Stimulated activated CD8-positive, alpha-beta memory T cell treated with anti-CD3 and anti-CD28 coated beads, Interleukin-4, amount 100 ng/mL, for 1 hour (primary cell): ENCODE data around the gene KRTAP21-3.
"Not testable (repeated sequence)": the region's sequence is repeated elsewhere in the genome, so short reads cannot be mapped to it uniquely, and the experiment has no call there.

Experiments
- DNase-seq, 2 donors: peaks; one replicate each; pipeline ENCODE4 v3.0.0-alpha.2; 2020; ENCODE audit warnings: low read depth in 2 of 2, low spot score in 1 of 2

The KRTAP21-3 gene, protein sequence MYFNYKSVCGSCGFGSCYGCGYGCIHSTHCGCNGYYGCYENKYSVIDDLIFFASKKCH

DNA sequence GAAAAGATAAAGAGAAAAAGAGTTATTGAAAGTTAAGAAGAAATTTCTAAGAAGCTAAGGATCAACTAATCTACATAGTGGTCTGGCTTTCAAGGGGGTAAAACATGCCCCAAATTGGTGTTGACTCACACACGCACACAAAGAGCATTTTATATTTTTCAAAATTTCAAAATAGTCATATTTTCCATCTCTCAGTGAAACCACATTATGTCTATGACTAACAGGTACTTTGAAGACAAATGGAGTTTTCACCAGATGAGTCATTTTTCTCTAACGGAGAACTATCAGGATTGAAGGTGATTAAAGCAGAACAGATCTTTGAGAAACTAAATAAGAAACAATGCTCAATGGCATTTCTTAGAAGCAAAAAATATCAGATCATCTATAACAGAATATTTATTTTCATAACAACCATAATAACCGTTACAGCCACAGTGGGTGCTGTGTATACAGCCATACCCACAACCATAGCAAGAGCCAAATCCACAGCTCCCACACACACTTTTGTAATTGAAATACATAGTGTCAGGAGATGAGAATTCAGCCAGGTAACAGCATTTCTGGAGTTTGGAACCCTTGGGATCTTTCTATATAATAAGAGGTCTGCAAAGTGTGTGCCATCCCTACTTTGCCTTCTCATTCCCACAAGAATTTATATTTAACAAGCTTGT lies at the start of gene KRTAP21-3:
TSS of gene KRTAP21-3 (minus strand) at position 539 of the 671 bp plus-strand sequence. CDS start at position 521, 18 bp downstream.
- no peak for DNase-seq

DNA sequence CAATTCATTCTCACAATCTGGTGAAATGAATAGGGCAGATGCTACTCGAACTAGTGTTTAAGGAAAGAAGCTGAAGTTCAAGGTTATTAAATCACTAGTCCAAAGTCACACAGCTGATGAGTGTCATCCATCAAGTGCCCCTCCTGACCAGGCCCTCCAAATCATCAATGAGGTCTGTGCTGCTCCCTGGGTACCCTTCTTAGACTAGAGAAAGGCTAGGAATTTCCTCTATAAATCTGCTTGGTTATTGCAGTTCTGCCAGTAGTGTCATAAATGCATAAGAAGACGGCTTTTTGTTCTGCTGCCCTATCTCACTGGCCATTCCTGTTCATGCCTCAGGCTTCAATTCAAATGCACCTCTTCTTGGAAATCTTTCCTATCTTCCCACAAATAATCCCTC lies 42.2 kb upstream of the KRTAP21-3 start:
- no peak for DNase-seq

DNA sequence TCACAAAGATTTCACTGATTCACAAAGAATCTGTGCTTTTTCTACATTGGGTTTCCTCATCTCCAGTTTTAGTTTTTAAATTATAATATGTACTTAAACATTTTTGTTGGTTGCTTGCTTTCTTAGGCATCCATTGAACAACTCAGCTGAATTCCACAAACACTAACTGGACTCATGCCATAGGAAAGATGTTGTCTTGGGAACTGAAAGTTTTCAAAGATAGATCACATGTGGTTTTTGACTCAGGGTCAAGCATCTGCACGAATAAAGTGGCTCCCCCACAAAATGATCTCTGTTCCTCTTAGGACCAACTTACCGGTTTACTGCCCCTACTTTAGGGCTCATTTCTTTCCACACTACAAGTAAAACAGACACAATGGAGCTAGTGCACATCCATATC lies 39.7 kb upstream of the KRTAP21-3 start:
- no peak for DNase-seq

DNA sequence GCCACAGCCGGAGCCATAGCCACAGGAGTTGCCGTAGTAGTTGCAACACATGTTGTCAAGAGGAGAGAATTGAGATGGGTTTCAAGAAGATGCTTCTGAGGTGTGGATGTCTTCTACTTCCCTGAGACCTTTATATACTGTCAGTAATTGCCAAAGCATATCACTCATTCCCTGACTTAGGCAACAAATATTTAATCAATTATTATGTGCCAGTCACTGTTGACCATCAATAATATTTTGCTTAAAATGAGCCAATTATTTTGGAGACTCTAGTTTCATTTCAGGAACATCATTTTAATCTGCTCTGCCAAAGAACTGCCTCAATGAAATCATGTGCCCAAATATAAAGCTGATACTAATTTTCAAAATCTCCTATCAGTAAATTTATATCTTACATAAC lies 36.8 kb upstream of the KRTAP21-3 start, which contains the start of gene KRTAP21-1:
TSS of gene KRTAP21-1 (minus strand) at position 101 of the 400 bp plus-strand sequence. CDS start at position 51, 50 bp downstream.
- not testable (repeated sequence) for DNase-seq

DNA sequence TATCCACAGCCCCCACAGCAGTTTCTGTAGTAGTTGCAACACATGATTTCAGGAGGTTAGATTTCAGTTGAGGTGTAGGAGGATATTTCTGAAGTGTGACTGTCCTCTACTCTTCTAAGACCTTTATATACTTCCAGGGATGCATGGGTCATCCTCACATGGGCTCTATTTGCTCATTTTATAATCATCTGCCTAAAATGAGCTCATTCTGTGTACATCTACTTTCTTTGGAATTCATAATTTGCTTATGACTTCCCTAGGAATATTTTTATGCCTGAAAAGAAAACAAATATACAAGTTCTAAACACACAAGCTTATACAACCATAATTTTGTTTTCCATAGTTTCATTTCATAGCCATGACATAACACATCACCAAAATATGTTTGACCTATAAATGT lies 28.6 kb upstream of the KRTAP21-3 start, which contains the start of gene KRTAP21-2:
TSS of gene KRTAP21-2 (minus strand) at position 101 of the 400 bp plus-strand sequence. CDS start at position 44, 57 bp downstream.
- DNase-seq: no peak

DNA sequence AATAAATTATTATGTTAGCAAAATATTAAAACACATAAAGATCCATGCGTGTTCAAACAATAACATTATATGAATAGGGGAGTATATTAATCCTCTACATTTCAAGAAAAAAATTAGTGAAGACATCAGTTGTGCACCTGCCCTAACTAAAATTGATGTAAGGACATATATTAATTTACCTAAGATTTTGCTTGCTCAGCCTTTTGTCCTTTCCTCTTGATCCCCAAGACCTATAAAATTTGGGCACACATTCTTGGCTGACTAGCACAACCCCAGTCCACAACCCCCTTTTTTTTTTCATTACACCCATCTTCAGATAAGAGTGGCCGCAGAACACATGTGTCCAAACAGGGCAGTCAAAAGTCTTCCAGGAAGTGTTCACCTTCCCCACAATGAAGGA lies 21.9 kb upstream of the KRTAP21-3 start:
- DNase-seq: no peak

DNA sequence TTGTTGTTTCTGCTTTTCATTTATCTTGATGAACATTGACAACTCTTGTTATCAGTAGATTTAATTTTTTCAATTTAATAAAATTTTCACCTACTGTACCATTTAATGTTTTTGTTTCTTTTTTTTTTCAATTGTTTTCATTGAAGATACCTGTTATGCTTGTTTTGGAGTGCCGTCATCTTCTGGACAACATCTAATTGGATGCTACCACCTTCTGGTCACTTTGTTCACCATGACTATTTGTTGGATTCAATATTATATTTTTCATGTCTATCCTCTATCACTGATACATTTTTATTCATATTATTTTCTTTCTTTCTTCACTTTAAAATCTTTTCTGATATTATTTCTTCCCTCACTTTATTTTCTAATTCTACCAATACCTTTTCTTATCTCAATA lies 14.4 kb upstream of the KRTAP21-3 start:
- DNase-seq: no peak

DNA sequence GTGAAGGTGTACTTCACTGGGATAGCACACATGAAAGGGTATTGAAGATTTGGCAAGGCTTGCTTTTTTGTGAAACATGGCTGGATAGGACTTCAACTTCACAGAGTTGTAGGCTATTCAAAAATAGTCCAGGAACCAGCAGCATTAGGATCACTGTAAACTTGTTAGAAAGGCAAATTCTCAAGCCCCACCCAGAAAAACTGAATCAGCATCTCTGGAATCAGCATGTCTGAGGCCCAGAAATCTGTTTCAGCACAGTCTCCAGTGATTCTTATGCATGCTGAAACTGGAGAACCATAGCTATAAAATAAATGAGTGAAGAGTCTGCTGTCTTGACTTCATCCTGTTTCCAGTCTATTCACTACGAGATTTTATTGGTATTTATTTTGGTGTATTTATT lies 8.1 kb upstream of the KRTAP21-3 start:
- DNase-seq: no peak

DNA sequence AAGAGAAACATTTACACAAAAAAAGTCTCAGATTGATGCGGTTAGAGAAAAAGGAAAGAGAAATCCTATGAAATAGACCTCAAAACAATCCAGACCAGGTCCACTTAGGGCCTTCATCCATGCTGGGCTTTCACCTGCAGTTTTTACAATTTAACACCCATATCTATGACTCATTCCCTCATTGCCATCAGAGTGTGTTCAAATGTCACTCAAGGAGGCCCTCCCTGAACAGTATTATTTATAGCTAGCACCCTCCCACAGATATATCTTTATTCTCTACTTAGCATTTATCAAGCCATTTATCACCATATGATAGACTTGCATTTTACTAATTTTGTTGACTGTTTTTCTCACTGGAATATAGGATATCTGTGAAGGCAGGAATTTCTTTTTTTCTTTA lies 824 bp upstream of the KRTAP21-3 start:
- DNase-seq: no peak

DNA sequence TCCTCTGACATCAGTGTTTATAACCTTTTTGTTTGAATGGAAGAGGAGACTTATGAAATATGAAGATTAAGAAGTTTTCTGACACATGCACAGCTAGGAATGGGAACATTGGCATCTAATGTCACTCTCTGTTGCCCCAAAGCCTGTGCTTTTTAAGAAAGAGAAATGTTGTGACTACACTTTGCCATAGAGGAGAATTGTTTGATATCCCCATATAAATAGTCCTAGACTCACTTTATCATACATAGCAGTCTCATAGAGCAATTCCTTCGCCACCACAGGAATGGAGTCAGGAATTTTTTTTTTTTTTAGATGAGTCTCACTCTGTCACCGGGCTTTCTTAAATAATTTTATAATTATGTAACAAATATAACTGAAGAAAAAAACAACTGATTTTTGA lies 1.5 kb downstream of the KRTAP21-3 start:
- no peak for DNase-seq

DNA sequence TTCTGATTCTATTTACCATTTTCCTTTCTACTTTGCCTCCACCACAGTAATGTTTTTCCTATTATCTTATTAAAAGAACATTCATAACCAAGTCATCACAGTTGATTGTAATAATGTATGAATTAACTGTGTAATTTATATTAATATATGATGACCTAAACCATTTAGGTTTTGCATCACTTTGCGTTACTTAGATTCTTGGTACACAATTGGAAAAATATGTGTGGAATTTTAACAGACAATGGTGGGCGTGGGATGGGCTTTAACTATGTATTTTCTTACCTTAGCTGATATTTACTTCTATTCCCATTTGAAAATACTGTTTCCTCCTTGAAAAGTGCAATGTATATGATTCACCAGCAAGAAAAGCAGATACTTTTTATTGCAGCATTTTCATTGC lies 3.6 kb downstream of the KRTAP21-3 start:
- DNase-seq: no peak

DNA sequence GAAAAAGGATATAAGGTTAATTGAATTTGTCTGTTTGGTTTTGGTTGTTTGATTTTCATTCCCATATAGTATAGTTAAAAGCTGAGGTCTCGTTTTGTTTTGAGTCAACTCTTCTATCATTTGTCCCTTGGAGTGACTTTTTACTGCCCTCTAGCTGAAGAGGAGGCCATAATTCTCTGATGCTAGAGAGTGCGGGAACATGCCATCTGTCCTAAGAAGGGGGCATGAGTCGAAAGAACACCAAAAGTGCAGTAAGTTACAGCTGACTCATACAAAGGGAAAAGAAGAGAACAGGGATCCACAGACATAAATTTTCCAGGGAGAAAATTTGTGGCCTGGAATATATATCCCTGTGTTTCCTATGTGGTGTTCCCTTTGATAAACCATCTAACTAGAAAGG lies 4.1 kb downstream of the KRTAP21-3 start:
- DNase-seq: no peak

DNA sequence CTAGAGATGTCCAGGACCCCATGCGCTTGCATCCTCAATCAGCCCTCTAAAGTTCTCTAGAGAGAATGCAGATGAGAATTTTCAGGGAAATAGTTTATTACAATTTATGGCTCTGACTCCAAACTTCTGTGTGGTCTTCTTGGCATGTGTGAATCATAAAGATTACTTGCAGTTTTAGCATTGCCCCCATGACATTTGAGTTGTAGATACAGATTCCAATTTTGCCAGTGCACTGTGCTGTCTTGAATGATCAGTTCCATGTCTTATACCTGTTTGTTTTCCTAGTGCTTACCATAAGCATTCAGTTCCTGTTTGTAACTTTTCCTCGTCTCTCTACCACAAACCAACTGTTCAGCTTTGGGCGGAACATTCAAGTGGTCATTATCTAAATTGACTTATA lies 4.8 kb downstream of the KRTAP21-3 start:
- no peak for DNase-seq

DNA sequence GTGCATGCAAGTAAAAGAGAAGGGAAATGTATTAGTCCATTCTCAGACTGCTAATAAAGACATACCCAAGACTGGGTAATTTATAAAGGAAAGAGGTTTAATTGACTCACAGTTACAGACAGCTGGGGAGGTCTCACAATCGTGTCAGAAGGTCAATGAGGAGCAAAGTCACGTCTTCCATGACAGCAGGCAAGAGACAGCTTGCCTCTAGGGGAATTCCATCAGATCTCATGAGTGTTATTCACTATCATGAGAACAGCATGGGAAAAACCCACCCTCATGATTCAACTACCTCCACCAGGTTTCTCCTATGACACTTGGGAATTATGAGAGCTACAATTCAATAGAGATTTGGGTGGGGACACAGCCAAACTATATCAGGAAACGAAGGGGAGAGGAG lies 8.1 kb downstream of the KRTAP21-3 start:
- no peak for DNase-seq

DNA sequence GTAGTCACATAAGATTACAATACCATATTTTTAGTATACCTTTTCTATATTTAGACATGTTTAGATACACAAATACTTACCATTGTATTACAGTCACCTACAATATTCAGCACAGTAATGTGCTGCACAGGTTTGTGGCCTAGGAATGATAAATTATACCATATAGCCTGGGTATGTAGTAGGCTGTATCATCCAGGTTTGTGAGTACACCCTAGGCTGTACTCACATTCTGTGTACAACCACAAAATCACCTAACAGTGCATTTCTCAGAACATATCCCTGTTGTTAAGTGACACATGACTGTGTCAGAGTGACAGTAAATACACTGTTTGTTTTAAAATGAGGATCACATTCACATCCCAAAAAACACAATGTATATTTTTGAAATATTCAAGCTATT lies 11.2 kb downstream of the KRTAP21-3 start:
- DNase-seq: no peak

DNA sequence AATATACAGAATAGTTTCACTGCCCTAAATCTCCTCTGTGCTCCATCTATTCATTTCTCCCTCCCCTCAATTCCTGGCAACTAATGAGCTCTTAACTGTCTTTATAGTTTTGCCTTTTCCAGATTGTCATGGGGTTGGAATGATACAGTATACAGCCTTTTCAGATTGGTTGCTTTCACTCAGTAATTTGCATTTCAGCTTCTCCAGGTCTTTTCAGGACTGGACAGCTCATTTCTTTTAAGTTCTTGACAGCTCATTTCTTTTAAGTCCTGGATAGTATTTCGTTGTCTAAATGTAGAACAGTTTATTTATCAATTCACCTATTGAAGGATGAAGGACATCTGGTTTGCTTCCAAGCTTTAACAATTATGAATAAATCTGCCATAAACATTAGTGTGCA lies 22.6 kb downstream of the KRTAP21-3 start:
- DNase-seq: no peak

DNA sequence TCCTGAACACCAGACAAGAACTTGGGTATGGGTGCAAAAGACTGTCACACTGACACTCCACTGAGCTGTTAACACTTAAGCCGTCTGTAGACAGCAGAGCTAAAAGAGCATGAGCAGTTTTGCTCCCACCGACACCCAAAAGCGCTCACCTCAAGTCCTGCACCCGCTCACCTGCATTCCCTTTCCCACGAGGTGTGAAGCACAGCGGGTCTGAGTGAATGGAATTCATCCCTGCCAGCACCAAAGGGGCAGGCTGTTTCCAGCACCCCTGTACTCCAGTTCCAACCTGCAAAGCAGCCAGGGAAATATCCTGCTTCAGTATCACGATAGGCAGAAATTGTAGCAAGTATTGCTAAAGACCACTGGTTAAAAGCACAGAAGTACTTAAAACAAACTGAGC lies 28.8 kb downstream of the KRTAP21-3 start:
- DNase-seq: no peak

DNA sequence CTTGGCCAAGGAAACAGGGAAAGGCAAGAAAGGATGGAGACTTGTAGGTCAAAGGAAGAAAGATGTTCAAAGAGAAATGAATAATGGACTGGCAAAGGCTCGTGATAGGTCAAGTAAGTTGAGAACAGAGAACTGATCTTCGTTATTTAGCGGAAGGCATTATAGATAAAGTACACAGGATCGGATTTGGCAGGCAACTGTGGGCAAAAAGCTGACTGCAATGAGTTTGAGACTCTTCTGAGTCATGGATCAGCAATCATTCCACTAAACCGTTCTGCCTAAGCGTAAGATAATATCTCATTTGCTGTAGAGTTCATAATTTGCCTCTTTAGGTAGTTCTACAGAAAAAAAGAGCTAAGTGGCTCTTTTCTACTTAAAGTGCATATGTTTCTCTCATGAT lies 34.1 kb downstream of the KRTAP21-3 start:
- no peak for DNase-seq

DNA sequence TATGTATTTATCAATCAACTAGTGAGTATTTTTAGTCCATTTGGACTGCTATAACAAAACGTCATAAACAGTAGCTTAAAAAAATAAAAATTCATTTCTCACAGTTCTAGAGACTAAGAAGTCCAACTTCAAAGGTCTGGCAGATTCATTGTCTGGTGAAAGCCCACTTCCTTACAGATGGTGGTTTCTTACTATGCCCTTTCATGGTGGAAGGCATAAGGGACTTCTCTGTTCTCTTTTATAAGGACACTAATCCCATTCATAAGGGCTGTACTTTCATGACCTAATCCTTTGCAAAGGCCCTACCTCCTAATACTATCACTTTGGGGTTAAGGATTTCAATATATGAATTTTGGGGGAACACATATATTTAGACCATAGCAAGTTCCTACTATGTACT lies 38.0 kb downstream of the KRTAP21-3 start:
- DNase-seq: no peak

DNA sequence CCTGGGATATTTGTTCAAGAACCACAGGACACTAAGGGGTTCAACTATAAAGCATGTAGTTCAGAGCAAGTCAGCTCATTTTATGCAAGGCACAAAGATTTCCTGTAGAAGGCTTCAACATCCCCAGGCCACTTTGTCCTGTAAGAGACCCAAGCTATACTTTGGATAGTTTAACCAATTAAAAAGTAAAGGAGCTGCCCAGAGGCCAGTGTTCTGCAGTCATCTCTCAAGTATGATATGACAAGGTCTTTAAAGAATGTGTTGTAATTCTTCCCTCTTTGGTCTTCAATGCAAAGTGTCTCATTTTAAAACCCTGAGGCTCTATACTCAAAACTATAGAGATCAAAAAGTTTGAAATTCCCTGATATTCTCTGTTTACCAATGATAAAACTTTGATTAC lies 41.8 kb downstream of the KRTAP21-3 start:
- DNase-seq: no peak

DNA sequence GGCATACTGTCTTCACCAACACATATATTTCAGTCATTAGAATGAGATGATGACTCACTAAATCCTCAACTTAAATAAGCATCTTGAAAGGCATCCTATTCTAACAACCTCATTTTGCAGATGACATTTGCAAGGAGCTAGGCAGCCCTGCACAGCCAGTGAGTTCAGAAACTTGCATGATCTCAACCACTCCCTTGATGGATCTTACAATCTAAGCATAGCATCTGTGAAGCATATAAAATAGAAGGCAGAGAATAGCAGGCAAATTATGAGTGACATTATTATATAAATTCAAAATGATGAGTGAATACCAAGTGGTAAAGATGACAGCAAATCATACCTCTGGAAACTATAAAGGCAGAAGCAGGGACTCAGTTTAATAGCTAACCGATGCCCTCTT lies 44.3 kb downstream of the KRTAP21-3 start:
- DNase-seq: no peak

DNA sequence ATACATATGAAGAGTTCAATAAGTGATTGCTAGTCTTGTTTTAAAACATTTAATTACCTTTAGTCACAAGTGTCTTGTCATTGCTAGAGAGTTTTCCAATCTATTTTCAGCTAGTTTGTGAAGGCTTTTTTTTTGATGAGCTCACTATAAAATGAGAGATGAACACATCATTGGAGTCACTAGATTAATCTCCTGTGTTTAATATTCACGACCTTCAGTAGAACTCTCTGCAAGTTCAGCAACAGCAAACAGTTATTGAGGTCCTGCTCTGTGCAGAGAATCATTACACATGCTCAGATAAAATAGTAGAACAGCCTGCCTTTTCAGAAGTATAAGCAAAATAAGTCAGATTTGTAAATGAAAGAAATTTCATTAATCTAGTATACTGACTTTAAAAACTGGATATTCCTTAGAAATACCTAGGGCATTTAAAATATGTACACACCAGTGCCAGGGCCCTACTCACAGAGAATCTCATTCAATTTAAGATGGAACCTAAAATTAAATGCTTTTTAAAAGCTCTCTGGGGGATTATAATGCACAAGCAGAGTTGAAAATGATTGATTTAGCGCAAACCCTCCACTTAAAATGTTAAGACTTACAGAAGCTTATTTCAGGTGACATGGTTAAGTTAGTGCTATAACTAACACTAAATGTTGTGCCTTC lies 45.5 kb downstream of the KRTAP21-3 start:
- DNase-seq: no peak

DNA sequence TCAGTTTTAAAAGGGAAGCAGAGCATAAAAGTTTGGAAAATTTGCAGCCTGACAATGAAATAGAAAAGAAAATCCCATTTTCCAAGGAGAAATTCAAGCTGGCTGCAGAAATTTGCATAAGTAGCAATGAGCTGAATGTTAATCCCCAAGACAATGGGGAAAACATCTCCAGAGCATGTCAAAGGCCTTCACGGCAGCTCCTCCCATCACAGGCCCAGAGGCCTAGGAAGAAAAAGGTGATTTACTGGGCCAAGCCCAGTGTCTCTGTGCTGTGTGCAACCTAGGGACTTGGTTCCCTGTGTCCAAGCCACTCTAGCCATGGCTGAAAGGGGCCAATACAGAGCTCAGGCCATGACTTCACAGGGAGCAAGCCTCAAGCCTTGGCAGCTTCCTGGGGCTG lies 49.8 kb downstream of the KRTAP21-3 start:
- DNase-seq: no peak
